GM18951 (cell line): ENCODE results near the gene ST6GALNAC4.

Experiments
- POLR2A ChIP-seq: IDR thresholded peaks from 4 replicates; pipeline ENCODE4 v1.6.1; 2011; ENCODE audit warnings: mild to moderate bottlenecking; ENCODE audit not compliant: insufficient read length, insufficient read depth; ENCODE audit errors: extremely low read depth
- in situ Hi-C: fragments of 300-500 bp; cut with MboI; formaldehyde crosslinking; loops from one replicate; pipeline ENCODE4 v1.12.0; 2022; ENCODE audit warnings: low sequenced_read_pairs, mixed read lengths, inconsistent platforms; ENCODE audit not compliant: unreplicated experiment

ST6GALNAC4 gene, protein sequence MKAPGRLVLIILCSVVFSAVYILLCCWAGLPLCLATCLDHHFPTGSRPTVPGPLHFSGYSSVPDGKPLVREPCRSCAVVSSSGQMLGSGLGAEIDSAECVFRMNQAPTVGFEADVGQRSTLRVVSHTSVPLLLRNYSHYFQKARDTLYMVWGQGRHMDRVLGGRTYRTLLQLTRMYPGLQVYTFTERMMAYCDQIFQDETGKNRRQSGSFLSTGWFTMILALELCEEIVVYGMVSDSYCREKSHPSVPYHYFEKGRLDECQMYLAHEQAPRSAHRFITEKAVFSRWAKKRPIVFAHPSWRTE

DNA sequence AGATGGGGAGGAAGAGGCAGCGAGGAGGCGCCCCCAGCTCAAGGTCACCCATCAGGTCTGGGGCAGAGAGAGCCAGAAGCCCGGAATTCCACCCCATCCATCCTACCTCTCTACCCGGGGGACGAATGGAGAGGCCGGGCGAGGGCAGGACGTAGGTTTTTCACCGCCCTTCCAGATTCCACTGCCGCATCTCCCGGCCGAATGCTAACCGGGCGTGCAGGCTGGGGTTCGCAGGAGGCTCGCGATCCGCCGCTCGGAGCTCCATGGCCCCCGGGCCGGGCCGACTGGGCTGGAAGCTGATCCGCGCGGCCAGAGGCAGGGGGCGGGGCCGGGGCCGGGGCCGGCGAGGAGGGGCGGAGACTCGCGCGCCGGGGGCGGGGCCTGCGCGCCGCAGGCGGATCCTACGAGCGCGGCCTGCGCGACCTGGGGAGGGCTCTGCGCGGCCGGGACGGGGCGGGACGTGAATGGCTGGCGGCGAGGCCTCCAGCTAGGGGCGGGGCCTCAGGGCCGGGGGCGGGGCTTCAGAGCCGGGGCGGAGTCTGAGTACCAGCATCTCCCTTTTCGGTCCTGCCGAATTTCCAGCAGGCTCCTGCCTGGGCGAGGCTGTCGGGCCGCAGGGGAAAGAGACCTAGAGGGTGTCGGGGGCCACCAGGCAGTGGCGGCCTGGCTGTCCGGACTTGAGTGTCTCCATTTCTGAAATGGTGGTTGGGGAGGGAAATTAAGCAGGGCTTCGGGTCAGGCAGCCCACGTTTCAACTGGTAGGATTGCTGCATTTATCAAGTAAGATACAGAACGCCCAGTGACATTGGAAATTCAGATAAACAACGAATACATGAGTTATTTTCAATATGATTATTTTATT is at the start of gene ST6GALNAC4:
Gene ST6GALNAC4 (minus strand): TSS at position 322 of the 862 bp plus-strand sequence. CDS start 622 bp downstream, outside the sequence.
- peak; percentile 74 for TF ChIP-seq POLR2A
- in situ Hi-C loops, result loop anchor here (10.0 kb wide), 1 partner anchor 182 kb away; the partner anchor contains the start of gene TOR2A

DNA sequence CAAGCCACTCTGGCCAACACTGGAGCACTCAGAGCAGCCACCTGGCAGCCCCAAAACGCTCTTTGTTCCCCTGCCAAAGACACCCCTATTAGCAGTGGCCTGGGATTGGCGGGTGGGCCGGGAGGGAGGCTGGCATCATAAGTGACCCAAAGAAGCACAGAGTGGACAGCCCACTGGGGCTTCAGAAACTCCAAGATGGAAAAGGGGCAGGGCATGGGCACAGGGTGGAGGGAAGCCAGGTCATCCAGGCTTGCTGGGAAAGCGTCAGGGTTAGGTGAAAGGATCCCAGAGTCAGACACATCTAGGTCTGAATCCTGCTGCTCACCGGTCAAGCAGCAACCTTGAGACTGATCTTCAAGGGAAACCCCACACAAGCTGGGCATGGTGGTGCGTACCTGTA is 49.1 kb upstream of the ST6GALNAC4 start:
- no peak for TF ChIP-seq POLR2A
- in situ Hi-C loops, result no loop called here

DNA sequence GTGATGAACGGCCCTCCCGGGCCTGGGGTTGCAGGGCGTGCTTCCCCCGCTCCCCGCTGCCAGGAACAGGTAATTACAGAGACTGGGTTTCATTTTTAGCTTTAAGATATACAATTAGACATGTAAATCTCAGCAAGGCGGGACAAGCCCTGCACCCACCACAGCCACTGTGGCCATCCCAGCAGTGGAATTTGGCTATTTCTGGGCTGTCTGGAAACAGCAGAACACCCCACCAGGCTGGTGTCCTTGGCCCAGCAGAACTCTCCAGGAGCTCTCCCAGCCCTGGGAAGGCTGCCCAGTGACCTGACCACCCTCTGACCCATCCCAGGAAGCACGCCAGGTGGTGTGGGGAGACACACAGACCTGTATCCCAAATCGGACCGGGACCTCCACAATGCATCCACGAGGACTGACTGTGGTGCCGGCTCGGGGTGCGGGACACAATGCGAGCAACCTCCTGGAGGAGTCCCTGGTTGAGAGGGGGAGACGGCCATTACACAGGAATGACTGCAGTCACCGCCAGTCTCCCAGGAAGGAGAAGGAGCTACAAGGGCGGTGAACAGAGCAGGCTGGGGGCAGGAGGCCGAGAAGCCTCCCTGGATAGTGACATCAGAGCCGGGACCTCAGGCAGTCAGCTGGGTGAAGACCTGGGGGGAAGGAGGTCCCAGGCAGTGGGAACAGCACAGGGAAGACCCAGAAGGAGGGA is 46.7 kb upstream of the ST6GALNAC4 start:
- in situ Hi-C loops, result no loop called here
- TF ChIP-seq POLR2A, result no peak

DNA sequence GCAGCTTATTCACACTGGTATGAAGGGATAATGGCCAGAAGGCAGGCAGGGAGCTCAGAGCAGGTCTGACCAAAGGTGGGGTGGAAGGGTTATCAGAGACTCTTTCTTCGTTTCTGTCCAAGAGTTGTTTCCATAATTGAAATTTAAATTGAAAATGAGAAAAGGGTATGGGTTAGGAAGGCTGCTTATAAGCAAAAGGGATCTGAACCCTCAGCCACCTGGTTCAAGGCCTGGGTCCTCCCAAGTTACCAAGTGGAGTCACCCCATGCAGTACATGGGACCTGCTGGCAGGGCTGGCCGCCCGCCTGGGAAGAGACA is 46.2 kb upstream of the ST6GALNAC4 start:
- in situ Hi-C loops, result no loop called here

DNA sequence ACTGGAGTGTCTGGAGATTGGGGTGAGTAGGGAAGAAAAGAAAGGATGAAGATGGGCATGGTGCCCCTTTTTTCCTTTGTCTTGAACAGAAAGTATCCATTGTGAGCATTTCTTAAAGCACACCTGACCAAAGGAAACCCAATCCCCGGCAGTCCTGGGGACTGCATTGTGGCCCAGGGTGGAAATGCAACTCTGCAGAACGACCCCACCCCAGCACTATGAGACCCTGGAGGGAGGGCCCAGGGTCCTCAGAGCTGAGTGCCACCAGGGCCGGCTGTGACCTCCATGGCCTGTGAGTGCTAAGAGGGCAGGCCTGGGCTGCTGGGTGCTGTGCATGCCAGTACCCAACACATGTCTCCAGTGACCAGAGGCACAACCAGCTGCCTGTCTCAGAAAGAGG is 45.4 kb upstream of the ST6GALNAC4 start:
- no peak for TF ChIP-seq POLR2A
- in situ Hi-C loops, result no loop called here

More for the DNA sequence above, 46.2 kb upstream of the ST6GALNAC4 start:
- no peak for TF ChIP-seq POLR2A

DNA sequence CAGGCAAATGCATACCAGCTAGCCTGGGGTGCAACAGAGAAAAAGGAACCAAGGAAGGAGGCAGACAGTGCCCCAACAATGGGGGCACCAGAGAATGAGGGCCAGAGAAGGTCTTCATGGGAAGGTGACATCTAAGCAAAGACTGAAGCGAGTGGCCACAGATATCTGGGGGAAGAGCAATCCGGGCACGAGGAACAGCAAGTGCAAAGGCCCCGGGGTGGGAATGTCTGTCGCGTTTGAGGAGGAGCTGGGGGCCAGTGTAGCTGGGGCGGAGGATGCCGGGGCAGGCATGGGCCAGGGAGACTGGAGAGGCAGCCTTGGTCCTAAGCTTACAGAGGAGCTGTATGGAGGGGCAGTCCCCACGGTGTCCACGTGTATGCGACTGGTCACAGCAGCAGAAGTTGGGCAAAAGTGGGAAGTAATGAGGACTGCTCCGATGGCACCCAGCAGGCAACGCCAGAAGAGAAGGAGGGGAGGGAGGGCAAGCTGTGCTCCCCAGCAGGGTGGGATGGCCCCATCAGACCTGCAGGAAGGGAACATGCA is 44.8 kb upstream of the ST6GALNAC4 start:
- no peak for TF ChIP-seq POLR2A
- in situ Hi-C loops, result no loop called here

DNA sequence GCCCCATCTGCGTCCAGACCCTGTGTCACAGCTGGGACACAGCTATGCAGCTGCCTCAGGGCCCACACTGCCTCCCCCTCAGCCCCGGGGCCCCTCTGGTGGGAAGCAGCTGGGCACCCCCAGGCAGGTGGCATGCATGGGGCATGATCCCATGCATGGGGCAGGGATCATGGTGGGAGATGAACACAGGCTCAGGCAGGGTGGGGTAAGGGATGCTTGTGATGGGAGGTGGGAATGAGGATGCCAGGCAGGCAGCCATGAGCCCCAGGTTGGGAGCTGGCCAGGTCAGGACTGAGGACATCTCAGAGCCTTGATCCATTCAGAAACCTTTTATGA is 44.3 kb upstream of the ST6GALNAC4 start:
- in situ Hi-C loops, result no loop called here
- TF ChIP-seq POLR2A, result no peak

DNA sequence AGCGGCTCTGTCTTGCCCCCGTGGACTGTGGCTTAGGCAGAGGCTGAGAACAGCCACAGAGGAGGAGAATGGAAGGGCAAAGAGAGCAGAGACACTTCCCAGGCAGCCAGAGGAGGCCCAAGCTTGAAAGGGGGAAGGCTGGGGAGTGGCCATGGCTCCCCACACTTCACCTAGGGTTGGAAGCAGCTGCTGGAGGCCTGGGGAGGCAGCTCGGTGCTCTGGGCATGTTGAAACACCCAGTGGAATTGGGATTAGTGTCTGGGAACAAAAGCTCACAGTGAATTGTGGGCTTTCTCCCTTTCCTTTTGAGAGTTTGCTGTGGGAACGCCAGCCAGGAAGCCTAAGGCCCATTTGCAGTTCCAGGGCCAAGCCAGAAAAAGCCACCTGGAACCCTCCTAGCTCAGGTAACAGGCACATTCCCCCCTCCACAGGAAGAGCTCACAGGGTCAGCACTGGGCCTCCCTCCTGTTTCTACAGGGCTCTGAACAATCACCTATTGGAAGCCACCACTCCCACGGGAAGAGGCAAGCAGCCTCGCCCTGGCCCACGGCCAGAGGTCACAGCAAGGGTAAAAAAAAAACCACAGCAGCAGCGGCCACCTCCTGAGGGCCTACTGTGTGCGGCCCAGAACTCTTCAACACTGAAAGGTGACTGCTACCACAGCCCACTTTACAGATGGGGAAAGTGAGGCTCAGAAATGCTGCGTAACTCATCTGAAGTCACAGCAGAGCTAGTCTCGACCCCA is 43.7 kb upstream of the ST6GALNAC4 start:
- in situ Hi-C loops, result no loop called here
- TF ChIP-seq POLR2A, result no peak

DNA sequence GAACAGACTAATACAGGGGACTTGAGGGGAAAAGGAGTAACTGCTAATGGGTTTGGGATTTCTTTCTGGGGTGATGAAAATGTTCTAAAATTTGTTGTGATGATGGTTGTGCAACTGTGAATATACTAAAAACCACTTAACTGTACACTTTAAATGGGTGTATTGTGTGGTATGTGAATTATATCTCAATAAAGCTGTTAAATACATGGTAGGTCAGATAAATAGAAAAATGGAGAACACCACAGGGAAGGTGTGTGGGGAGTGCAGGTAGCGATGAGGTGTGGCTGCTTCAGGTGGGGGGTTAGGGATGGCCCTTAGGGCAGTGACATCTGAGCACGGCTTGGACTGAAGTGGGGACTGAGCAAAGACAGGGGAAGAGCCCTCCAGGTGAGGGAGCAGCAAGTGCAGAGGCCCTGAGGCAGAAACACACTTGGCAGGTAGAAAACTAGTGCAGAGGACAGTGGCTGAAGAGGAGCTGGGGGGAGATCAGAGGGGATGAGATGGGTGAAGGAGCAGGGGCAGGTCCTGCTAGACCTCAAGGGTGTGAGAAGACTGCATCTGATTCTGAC is 43.1 kb upstream of the ST6GALNAC4 start:
- no peak for TF ChIP-seq POLR2A
- in situ Hi-C loops, result loop anchor here (5.0 kb wide), 1 partner anchor 77 kb away; no protein-coding TSS in a partner anchor

DNA sequence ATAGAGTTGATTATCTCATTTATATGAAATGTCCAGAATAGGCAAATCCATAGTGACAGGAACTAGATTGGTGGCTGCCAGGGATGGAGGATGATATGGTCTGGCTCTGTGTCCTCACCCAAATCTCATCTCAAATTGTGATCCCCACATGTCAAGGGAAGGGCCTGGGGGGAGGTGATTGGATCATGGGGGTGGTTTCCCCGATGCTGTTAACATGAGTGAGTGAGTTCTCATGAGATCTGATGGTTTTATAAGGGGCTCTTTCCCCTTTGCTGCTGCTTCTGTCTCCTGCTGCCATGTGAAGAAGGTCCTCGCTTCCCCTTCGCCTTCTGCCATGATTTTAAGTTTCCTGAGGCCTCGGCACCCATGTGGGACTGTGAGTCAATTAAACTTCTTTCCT is 42.6 kb upstream of the ST6GALNAC4 start:
- no peak for TF ChIP-seq POLR2A
- in situ Hi-C loops, result loop anchor here (5.0 kb wide), 1 partner anchor 78 kb away; no protein-coding TSS in a partner anchor

DNA sequence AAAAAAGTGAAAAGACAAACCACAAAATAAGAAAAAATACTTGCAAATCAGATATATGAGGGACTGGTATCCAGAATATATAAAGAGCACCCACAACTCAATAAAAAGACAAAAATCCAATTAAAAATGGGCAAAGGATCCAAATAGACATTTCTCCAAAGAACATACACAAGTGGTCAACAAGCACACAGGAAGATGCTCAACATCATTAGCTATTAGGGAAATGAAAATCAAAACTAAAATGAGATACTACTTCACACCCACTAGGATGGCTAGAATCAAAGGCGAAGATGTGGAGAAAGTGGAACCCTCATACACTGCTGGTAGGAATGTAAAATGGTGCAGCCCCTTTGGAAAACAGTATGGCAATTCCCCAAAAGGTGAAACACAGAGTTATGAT is 41.9 kb upstream of the ST6GALNAC4 start:
- no peak for TF ChIP-seq POLR2A
- in situ Hi-C loops, result loop anchor here (5.0 kb wide), 1 partner anchor 79 kb away; no protein-coding TSS in a partner anchor
